ENCODE results near the gene FAM168B. TPM values are rescaled to one million over a fixed set of nuclear protein-coding genes. Genes with fewer than 3 reads are reported as not detected.

The FAM168B gene
- total RNA-seq, 1 experiment from 2014 or later: 111 TPM

DNA sequence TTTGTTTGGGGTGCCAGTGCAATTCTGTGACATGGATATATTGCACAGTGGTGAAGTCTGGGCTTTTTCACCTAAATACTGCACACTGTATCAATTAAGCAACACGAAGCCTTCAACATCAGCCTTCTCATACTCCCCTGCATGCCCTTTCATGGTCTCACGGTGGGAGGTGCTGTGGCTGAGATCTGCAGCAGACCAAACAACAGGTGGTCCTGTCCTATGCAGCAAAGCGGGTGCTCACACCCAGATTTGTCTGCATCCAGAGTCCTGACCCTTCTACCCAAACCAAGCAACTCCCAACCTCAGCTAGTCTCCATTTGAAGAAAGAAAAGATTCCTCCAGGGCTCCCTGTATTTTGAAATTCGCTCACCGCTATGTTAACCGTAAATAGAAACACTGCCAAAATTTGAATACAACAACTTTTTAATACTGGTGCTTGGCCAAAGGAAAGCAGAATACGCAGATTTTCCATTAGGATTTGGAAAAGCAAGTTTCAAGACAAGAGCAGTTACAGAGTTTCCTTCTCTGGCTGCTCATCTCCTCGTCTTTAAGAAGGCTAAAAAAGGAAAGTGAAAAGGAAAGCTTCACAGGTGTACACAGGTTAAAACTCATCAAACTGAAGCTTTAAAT lies 34.9 kb downstream of the FAM168B start:
- intact Hi-C loops (cut with micrococcal nuclease; ENCODE audit: unreplicated experiment): no loop called here

DNA sequence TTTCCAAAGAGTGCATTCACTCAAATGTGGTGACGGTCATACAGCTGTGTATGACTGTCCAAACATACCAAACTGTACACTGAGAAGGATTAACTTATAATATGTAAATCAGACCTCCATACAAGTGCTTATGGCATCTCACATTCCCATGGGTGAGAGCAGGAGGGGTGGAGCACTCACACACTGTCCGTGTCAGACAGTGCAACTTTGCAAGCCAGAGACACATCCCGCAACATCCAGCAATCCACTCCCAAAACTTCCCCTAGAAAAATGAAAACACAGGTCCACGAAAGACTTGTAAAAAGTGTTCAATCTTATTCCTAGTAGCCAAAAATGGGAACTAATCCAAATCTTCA lies 36.4 kb downstream of the FAM168B start:
- intact Hi-C loops (cut with micrococcal nuclease; ENCODE audit: unreplicated experiment): no loop called here
- no peak for DNase-seq
- Mint-ChIP-seq H3K36me3 (ENCODE audit: insufficient read depth, unreplicated experiment) (peaks cover 53% of the 10 kb centered on the region), H3K4me1 (ENCODE audit: low read depth, unreplicated experiment) (no peaks in the 10 kb centered on the region), H3K27ac (ENCODE audit: unreplicated experiment) (no peak overlapping the region), H3K9me3 (ENCODE audit: low read depth, unreplicated experiment) (no peaks in the 10 kb centered on the region), H3K4me3 (ENCODE audit: low read depth, unreplicated experiment) (no peak overlapping the region), H3K27me3 (ENCODE audit: unreplicated experiment) (no peaks in the 10 kb centered on the region)
- no TSS peak for BruUV-seq (replicated peaks)
- TF ChIP-seq, protein P1, sequence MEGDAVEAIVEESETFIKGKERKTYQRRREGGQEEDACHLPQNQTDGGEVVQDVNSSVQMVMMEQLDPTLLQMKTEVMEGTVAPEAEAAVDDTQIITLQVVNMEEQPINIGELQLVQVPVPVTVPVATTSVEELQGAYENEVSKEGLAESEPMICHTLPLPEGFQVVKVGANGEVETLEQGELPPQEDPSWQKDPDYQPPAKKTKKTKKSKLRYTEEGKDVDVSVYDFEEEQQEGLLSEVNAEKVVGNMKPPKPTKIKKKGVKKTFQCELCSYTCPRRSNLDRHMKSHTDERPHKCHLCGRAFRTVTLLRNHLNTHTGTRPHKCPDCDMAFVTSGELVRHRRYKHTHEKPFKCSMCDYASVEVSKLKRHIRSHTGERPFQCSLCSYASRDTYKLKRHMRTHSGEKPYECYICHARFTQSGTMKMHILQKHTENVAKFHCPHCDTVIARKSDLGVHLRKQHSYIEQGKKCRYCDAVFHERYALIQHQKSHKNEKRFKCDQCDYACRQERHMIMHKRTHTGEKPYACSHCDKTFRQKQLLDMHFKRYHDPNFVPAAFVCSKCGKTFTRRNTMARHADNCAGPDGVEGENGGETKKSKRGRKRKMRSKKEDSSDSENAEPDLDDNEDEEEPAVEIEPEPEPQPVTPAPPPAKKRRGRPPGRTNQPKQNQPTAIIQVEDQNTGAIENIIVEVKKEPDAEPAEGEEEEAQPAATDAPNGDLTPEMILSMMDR (IDR thresholded peaks at IDR 0.05; ENCODE audit: unreplicated experiment): no peak
- CTCF ChIA-PET: no interaction called here

More for the DNA sequence above, 34.9 kb downstream of the FAM168B start:
- no TSS peak for BruUV-seq (replicated peaks)
- Mint-ChIP-seq H3K27ac (ENCODE audit: unreplicated experiment) (no peak overlapping the region), H3K36me3 (ENCODE audit: insufficient read depth, unreplicated experiment) (peaks cover 49% of the 10 kb centered on the region), H3K4me3 (ENCODE audit: low read depth, unreplicated experiment) (no peak overlapping the region), H3K27me3 (ENCODE audit: unreplicated experiment) (no peaks in the 10 kb centered on the region), H3K4me1 (ENCODE audit: low read depth, unreplicated experiment) (no peaks in the 10 kb centered on the region), H3K9me3 (ENCODE audit: low read depth, unreplicated experiment) (no peaks in the 10 kb centered on the region)
- DNase-seq: no peak
- CTCF ChIA-PET: no interaction called here
- TF ChIP-seq, protein P1 (IDR thresholded peaks at IDR 0.05; ENCODE audit: unreplicated experiment): no peak

DNA sequence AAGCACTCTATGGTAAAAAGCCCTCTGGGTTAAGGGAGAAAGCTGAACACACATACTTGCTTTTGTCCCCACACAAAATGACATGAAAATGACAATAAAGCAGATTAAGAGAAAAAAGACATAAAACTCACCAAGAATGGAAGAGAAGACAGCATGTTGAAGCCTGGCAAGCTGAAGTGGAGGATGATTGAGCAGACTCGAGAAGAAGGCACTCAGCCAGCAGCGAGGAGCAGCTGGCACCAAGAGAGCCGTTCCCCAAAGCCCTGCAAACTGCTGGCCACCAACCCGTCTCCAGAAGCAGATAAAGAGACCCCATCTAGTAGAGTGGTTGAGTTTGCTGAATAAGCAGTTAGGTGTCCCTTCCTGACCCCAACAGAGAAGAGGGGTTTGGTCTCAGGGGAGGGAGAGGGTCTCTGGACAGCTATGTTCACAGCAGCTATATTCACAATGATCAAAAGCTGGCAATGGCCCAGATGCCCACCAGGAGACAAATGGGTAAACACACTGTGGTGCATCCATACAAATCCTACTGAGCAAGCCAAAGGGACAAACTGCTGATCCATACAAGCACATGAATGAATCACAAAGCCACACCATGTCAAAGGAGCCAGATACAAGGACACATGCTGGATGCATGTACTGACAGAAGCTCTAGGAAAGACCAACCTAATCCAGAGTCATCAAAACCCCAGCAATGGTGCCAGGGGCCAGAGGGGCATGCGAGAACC lies 36.9 kb downstream of the FAM168B start:
- Mint-ChIP-seq H3K27me3 (ENCODE audit: unreplicated experiment) (no peaks in the 10 kb centered on the region), H3K4me1 (ENCODE audit: low read depth, unreplicated experiment) (no peaks in the 10 kb centered on the region), H3K27ac (ENCODE audit: unreplicated experiment) (no peak overlapping the region), H3K9me3 (ENCODE audit: low read depth, unreplicated experiment) (no peaks in the 10 kb centered on the region), H3K4me3 (ENCODE audit: low read depth, unreplicated experiment) (no peak overlapping the region), H3K36me3 (ENCODE audit: insufficient read depth, unreplicated experiment) (peaks cover 59% of the 10 kb centered on the region)
- TF ChIP-seq, protein P1 (IDR thresholded peaks at IDR 0.05; ENCODE audit: unreplicated experiment): no peak
- no peak for DNase-seq
- intact Hi-C loops (cut with micrococcal nuclease; ENCODE audit: unreplicated experiment): no loop called here
- BruUV-seq (replicated peaks): no TSS peak
- CTCF ChIA-PET: no interaction called here

DNA sequence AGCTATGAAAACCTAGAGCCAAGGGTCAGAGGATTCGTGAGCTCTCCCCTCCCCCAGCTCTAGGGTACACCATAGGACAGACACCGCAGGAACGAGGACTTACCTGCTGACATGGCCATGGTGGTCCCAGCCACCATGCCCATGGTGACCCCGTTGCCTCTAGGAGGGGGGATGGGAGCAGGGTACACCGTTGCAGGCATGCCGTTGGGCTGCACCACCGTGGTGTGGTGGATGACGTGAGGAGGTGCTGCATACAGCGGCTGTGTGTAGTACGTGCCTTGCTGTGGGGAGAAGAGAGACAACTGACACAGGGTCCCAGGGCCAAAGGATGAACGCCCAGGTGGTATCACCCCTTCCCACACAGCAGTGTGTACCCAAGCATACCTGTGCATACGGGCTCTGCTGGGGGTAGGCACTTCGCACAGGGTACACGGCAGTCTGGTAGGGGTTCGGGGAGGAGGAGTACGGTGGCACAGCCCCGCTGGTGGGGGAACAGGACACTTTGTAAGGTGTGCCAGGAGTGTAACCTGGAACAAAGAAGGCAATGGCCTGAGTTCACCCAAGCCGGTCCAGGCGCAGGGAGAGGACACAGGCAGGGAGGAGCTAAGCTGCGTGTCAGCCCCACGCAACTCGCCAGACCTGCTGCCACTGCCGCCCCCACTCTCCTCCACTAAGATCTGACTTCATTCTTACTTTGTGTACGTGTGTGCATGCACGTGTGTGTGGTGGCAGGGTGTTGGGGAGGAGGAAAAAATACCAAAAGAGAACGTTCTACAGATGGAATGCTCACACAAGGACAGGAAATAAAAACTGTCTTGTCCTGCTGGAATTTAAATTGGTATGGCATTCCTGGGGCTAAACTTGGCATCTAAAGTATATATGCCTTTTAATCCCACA lies 37.8 kb downstream of the FAM168B start:
- Mint-ChIP-seq H3K9me3 (ENCODE audit: low read depth, unreplicated experiment) (no peaks in the 10 kb centered on the region), H3K27ac (ENCODE audit: unreplicated experiment) (no peak overlapping the region), H3K36me3 (ENCODE audit: insufficient read depth, unreplicated experiment) (peaks cover 63% of the 10 kb centered on the region), H3K4me3 (ENCODE audit: low read depth, unreplicated experiment) (no peak overlapping the region), H3K27me3 (ENCODE audit: unreplicated experiment) (no peaks in the 10 kb centered on the region), H3K4me1 (ENCODE audit: low read depth, unreplicated experiment) (no peaks in the 10 kb centered on the region)
- BruUV-seq (replicated peaks): no TSS peak
- TF ChIP-seq, protein P1 (IDR thresholded peaks at IDR 0.05; ENCODE audit: unreplicated experiment): no peak
- intact Hi-C loops (cut with micrococcal nuclease; ENCODE audit: unreplicated experiment): no loop called here
- CTCF ChIA-PET: no interaction called here
- DNase-seq: no peak
